ENCODE measurements around the gene ITGB8.

DNA sequence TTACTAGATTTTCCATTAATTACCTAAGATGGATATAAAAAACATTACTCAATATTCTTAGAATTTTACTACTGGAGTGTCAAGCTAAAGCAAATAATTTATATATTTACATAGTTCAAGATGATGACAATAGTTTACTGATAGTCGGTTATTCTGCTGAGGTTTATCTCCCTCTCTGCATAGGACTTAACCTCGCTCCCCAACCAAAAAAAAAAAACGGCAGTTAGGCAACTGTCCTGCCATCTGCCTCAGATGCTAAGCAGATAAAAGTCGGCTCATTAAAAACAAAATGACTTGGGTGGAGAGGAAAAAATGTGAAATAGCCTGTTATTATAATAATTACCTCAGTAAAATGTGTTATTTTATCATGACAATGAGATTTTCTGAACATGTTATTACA lies 14.0 kb upstream of the ITGB8 start:
- TF ChIP-seq POLR2A (IDR thresholded peaks at IDR 0.05) (no peak), EP300 (IDR thresholded peaks at IDR 0.05) (no peak)
- TF ChIP-seq, protein P1, sequence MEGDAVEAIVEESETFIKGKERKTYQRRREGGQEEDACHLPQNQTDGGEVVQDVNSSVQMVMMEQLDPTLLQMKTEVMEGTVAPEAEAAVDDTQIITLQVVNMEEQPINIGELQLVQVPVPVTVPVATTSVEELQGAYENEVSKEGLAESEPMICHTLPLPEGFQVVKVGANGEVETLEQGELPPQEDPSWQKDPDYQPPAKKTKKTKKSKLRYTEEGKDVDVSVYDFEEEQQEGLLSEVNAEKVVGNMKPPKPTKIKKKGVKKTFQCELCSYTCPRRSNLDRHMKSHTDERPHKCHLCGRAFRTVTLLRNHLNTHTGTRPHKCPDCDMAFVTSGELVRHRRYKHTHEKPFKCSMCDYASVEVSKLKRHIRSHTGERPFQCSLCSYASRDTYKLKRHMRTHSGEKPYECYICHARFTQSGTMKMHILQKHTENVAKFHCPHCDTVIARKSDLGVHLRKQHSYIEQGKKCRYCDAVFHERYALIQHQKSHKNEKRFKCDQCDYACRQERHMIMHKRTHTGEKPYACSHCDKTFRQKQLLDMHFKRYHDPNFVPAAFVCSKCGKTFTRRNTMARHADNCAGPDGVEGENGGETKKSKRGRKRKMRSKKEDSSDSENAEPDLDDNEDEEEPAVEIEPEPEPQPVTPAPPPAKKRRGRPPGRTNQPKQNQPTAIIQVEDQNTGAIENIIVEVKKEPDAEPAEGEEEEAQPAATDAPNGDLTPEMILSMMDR (IDR thresholded peaks at IDR 0.05) = no peak

All from tibial nerve (tissue), 4 donors.